ENCODE results near the gene CYTH1. TPM values are rescaled to one million over a fixed set of nuclear protein-coding genes. Genes with fewer than 3 reads are reported as not detected.

CYTH1 gene
- total RNA-seq, 1 experiment from 2014 or later: 29.6 TPM

- Mint-ChIP-seq H3K27me3 (ENCODE audit: insufficient read depth, unreplicated experiment) (no peaks in the 10 kb centered on the region), H3K36me3 (ENCODE audit: insufficient read depth, unreplicated experiment) (no peaks in the 10 kb centered on the region), H3K4me3 (ENCODE audit: unreplicated experiment) (no peak overlapping the region), H3K27ac (ENCODE audit: unreplicated experiment) (no peak overlapping the region), H3K9me3 (ENCODE audit: unreplicated experiment) (no peaks in the 10 kb centered on the region), H3K4me1 (ENCODE audit: low read depth, unreplicated experiment) (peaks cover 16% of the 10 kb centered on the region)
- peak; percentile 39 to 65 for DNase-seq
- Histone ChIP-seq H3K27me3 (replicated peaks; ENCODE audit: control insufficient read depth, insufficient read depth, low read length) (no peaks in the 10 kb centered on the region), H3K4me1 (peaks cover 24% of the 10 kb centered on the region), H3K9me3 (no peaks in the 10 kb centered on the region), H3K36me3 (ENCODE audit: control insufficient read depth, insufficient read depth, low read length) (no peaks in the 10 kb centered on the region), H3K4me3 (ENCODE audit: low read depth, low read length) (no peak overlapping the region)
- no peak for TF ChIP-seq CTCF (IDR thresholded peaks at IDR 0.05; ENCODE audit: insufficient read depth in 1 of 2, low read depth in 1 of 2, low read length in 1 of 2, severe bottlenecking in 1 of 2, unreplicated experiment in 1 of 2)
- POLR2A ChIA-PET: no interaction called here
- no TSS peak for BruUV-seq (replicated peaks)
- CTCF ChIA-PET: no interaction called here
- intact Hi-C loops (cut with micrococcal nuclease; ENCODE audit: unreplicated experiment): no loop called here
Observed at GRCh38 chr17:78661093-78661770, 120.8 kb downstream of the CYTH1 start.

- BruUV-seq (replicated peaks): no TSS peak
Observed at GRCh38 chr17:78659546-78659945, 122.5 kb downstream of the CYTH1 start.

GRCh38 chr17:78658281-78658785 is 123.7 kb downstream of the CYTH1 start:
- H3K9me3 Mint-ChIP-seq (ENCODE audit: unreplicated experiment): no peaks in the 10 kb centered on the region
- no peaks in the 10 kb centered on the region for H3K9me3 ChIP-seq
- BruUV-seq (replicated peaks): no TSS peak
- POLR2A ChIA-PET: no interaction called here
- H3K4me1 ChIP-seq: peaks cover 9% of the 10 kb centered on the region
- H3K36me3 ChIP-seq (ENCODE audit: control insufficient read depth, insufficient read depth, low read length): no peaks in the 10 kb centered on the region
- DNase-seq: no peak
- no peak overlapping the region for H3K4me3 Mint-ChIP-seq (ENCODE audit: unreplicated experiment)
- no peaks in the 10 kb centered on the region for H3K36me3 Mint-ChIP-seq (ENCODE audit: insufficient read depth, unreplicated experiment)
- CTCF ChIA-PET: no interaction called here
- no peak overlapping the region for H3K27ac Mint-ChIP-seq (ENCODE audit: unreplicated experiment)
- TF ChIP-seq CTCF (IDR thresholded peaks at IDR 0.05; ENCODE audit: insufficient read depth in 1 of 2, low read depth in 1 of 2, low read length in 1 of 2, severe bottlenecking in 1 of 2, unreplicated experiment in 1 of 2): no peak
- no peaks in the 10 kb centered on the region for H3K27me3 Mint-ChIP-seq (ENCODE audit: insufficient read depth, unreplicated experiment)
- H3K4me3 ChIP-seq (ENCODE audit: low read depth, low read length): no peak overlapping the region
- no peaks in the 10 kb centered on the region for H3K27me3 ChIP-seq (replicated peaks; ENCODE audit: control insufficient read depth, insufficient read depth, low read length)
- intact Hi-C loops (cut with micrococcal nuclease; ENCODE audit: unreplicated experiment): no loop called here
- no peaks in the 10 kb centered on the region for H3K4me1 Mint-ChIP-seq (ENCODE audit: low read depth, unreplicated experiment)

More at GRCh38 chr17:78659546-78659945, 122.5 kb downstream of the CYTH1 start:
- Histone ChIP-seq H3K36me3 (ENCODE audit: control insufficient read depth, insufficient read depth, low read length) (no peaks in the 10 kb centered on the region), H3K9me3 (no peaks in the 10 kb centered on the region), H3K4me1 (peaks cover 9% of the 10 kb centered on the region), H3K4me3 (ENCODE audit: low read depth, low read length) (no peak overlapping the region), H3K27me3 (replicated peaks; ENCODE audit: control insufficient read depth, insufficient read depth, low read length) (no peaks in the 10 kb centered on the region)
- Mint-ChIP-seq H3K4me1 (ENCODE audit: low read depth, unreplicated experiment) (peaks cover under 1% of the 10 kb centered on the region), H3K4me3 (ENCODE audit: unreplicated experiment) (no peak overlapping the region), H3K27me3 (ENCODE audit: insufficient read depth, unreplicated experiment) (no peaks in the 10 kb centered on the region), H3K27ac (ENCODE audit: unreplicated experiment) (no peak overlapping the region), H3K36me3 (ENCODE audit: insufficient read depth, unreplicated experiment) (no peaks in the 10 kb centered on the region), H3K9me3 (ENCODE audit: unreplicated experiment) (no peaks in the 10 kb centered on the region)
- TF ChIP-seq CTCF (IDR thresholded peaks at IDR 0.05; ENCODE audit: insufficient read depth in 1 of 2, low read depth in 1 of 2, low read length in 1 of 2, severe bottlenecking in 1 of 2, unreplicated experiment in 1 of 2): no peak
- intact Hi-C loops (cut with micrococcal nuclease; ENCODE audit: unreplicated experiment): no loop called here
- ChIA-PET POLR2A (no interaction called here), CTCF (no interaction called here)
- peak in 1 of 2 experiments; percentile 3 for DNase-seq
